ENCODE measurements around the gene HECTD4. TPM values are rescaled to one million over a fixed set of nuclear protein-coding genes. Genes with fewer than 3 reads are reported as not detected.

Gene HECTD4
- total RNA-seq, 1 experiment from 2014 or later = 30.0 TPM

DNA sequence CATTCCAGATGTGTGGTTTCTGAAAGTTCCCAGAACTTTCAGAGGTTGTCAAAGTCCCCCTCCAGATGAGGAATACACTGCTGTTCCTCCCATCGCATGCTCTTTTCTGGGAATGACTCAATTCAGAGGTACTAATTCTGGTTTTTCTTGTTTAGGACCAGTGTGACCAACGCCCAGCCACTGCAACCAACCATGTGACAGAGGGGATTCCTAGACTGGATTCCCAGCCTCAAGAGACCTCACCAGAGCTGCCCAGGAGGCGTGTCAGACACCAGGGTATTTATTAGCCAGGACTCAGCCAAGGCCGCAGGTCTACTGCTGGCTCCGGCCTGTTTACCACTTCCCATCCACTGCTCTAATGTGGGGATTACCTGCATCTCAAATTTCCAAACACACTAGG lies 232.6 kb downstream of the HECTD4 start:
- Mint-ChIP-seq H3K27me3 (ENCODE audit: low read depth) (no peaks in the 10 kb centered on the region), H3K9me3 (no peaks in the 10 kb centered on the region; a peak in 1 of 5 replicates), H3K36me3 (ENCODE audit: insufficient read depth in 1 of 3, low read depth in 3 of 3) (peaks cover 40 to 76% (median 65%) of the 10 kb centered on the region in 3 experiments; a peak in 6 of 7 replicates), H3K4me1 (no peaks in the 10 kb centered on the region), H3K4me3 (no peak overlapping the region), H3K27ac (no peak overlapping the region)
- no peak overlapping the region for H2BK5ac ChIP-seq (ENCODE audit: insufficient read length, low read length)
- no peak for DNase-seq
- no peak overlapping the region for H3K9ac ChIP-seq (ENCODE audit: extremely low read depth, insufficient read length, low read length)
- no peak overlapping the region for H3K23ac ChIP-seq (ENCODE audit: insufficient read length, low read depth, low read length)
- H3K4me2 ChIP-seq (ENCODE audit: insufficient read depth, insufficient read length, low read length) = no peak overlapping the region
- no peak overlapping the region for H4K8ac ChIP-seq (replicated peaks; ENCODE audit: insufficient read length, low read depth, low read length)
- H4K5ac ChIP-seq (ENCODE audit: insufficient read length, low read depth, low read length) = no peak overlapping the region
- H2AK5ac ChIP-seq (ENCODE audit: insufficient read length, low read length) = no peak overlapping the region
- H3K18ac ChIP-seq (ENCODE audit: insufficient read length, low read depth, low read length) = no peak overlapping the region
- H3K27ac ChIP-seq (ENCODE audit: insufficient read length, low read depth, low read length) = no peak overlapping the region
- H3K14ac ChIP-seq (ENCODE audit: insufficient read depth, low read length) = no peak overlapping the region
- no peak overlapping the region for H3K56ac ChIP-seq (ENCODE audit: insufficient read length, low read depth, low read length)
- no peaks in the 10 kb centered on the region for H3K79me1 ChIP-seq (ENCODE audit: insufficient read depth, low read depth, low read length, poor library complexity, severe bottlenecking)
- no peaks in the 10 kb centered on the region for H3K27me3 ChIP-seq (ENCODE audit: insufficient read depth, low read length)
- WGBS (ENCODE audit: extremely low coverage, insufficient read length, low lambda C conversion rate) = no CpG with 5 or more reads among the region's 5 CpGs
- H2BK12ac ChIP-seq (ENCODE audit: insufficient read length, low read depth, low read length) = no peak overlapping the region
- no peak overlapping the region for H2AFZ ChIP-seq (ENCODE audit: low read length)
- no peaks in the 10 kb centered on the region for H3K4me1 ChIP-seq (ENCODE audit: insufficient read depth, low read length)
- H2BK15ac ChIP-seq (ENCODE audit: low read depth, low read length) = no peak overlapping the region
- no peak overlapping the region for H2BK20ac ChIP-seq (ENCODE audit: low read depth, low read length, poor library complexity, severe bottlenecking)
- H3K79me2 ChIP-seq (ENCODE audit: insufficient read depth, low read length) = no peaks in the 10 kb centered on the region
- H3K23me2 ChIP-seq (ENCODE audit: insufficient read length, low read depth, low read length, poor library complexity, severe bottlenecking) = no peaks in the 10 kb centered on the region
- H3K4ac ChIP-seq (ENCODE audit: low read depth, low read length) = no peak overlapping the region
- no peak overlapping the region for H4K91ac ChIP-seq (ENCODE audit: insufficient read length, low read depth, low read length)
- no peak overlapping the region for H3T11ph ChIP-seq (ENCODE audit: low read length)
- TF ChIP-seq, protein P1, sequence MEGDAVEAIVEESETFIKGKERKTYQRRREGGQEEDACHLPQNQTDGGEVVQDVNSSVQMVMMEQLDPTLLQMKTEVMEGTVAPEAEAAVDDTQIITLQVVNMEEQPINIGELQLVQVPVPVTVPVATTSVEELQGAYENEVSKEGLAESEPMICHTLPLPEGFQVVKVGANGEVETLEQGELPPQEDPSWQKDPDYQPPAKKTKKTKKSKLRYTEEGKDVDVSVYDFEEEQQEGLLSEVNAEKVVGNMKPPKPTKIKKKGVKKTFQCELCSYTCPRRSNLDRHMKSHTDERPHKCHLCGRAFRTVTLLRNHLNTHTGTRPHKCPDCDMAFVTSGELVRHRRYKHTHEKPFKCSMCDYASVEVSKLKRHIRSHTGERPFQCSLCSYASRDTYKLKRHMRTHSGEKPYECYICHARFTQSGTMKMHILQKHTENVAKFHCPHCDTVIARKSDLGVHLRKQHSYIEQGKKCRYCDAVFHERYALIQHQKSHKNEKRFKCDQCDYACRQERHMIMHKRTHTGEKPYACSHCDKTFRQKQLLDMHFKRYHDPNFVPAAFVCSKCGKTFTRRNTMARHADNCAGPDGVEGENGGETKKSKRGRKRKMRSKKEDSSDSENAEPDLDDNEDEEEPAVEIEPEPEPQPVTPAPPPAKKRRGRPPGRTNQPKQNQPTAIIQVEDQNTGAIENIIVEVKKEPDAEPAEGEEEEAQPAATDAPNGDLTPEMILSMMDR (conservative IDR thresholded peaks at IDR 0.05) = no peak
- H4K20me1 ChIP-seq (ENCODE audit: control insufficient read depth, insufficient read depth, insufficient read length) = no peaks in the 10 kb centered on the region
- H2BK120ac ChIP-seq (ENCODE audit: low read depth, low read length, poor library complexity, severe bottlenecking) = no peak overlapping the region
- no peaks in the 10 kb centered on the region for H3K9me3 ChIP-seq (ENCODE audit: control insufficient read depth, low read depth, low read length)

Data from H9 (cell line).